IMR-90 (cell line): ENCODE data around the gene PITPNB. TPM values are rescaled to one million over a fixed set of nuclear protein-coding genes. Genes with fewer than 3 reads are reported as not detected.
A peak's percentile ranks its signal among the peaks of the same experiment; 100 is the strongest.

Experiments
- ATAC-seq: fragments of 200-7000 bp; cut with Tn5 transposase; 2 replicates; pipeline ENCODE4 v1.9.1; 2020; ENCODE audit warnings: low read depth, mild to moderate bottlenecking, moderate library complexity
- BruUV-seq: library from RNA; stranded (reverse); fragments of 400-500 nt; replicated peaks from 2 replicates; lab custom pipeline; 2021; lab: Mats Ljungman, UMichigan
- CTCF ChIA-PET: fragments of 300-600 bp; formaldehyde crosslinking; extraction: SDS; loops from one replicate; lab custom pipeline; 2021; ENCODE audit warnings: antibody characterized with exemption; lab: Yijun Ruan, JAX
- POLR2A ChIA-PET: fragments of 300-600 bp; sonication (Branson Sonifier 250); formaldehyde crosslinking; loops from one replicate; lab custom pipeline; 2022; ENCODE audit warnings: antibody characterized with exemption; ENCODE audit not compliant: unreplicated experiment; lab: Charles Lee
- DNase-seq: peaks from one replicate; pipeline ENCODE4 v3.0.0; 2013
- H2AFZ ChIP-seq: replicated peaks from 2 replicates; pipeline ENCODE3; 2013; ENCODE audit warnings: low read length, mild to moderate bottlenecking; ENCODE audit not compliant: poor library complexity
- H2AK5ac ChIP-seq: 2 replicates; pipeline ENCODE4 v1.6.1; 2013; ENCODE audit warnings: low read depth, low read length, inconsistent platforms
- H2AK9ac ChIP-seq: replicated peaks from 2 replicates; pipeline ENCODE3; 2013; ENCODE audit warnings: mild to moderate bottlenecking, low read depth, low read length, moderate library complexity; ENCODE audit not compliant: poor library complexity
- H2BK120ac ChIP-seq: 2 replicates; pipeline ENCODE4 v1.6.1; 2013; ENCODE audit warnings: low read depth, low read length, inconsistent platforms
- H2BK15ac ChIP-seq: 3 replicates; pipeline ENCODE4 v1.6.1; 2013; ENCODE audit warnings: low read depth, low read length, inconsistent platforms
- H2BK20ac ChIP-seq: 2 replicates; pipeline ENCODE4 v1.6.1; 2013; ENCODE audit warnings: low read depth, mild to moderate bottlenecking, inconsistent platforms, low read length, moderate library complexity
- H2BK5ac ChIP-seq: 2 replicates; pipeline ENCODE4 v1.6.1; 2013; ENCODE audit warnings: mild to moderate bottlenecking, low read depth, low read length, inconsistent platforms; ENCODE audit not compliant: poor library complexity, severe bottlenecking
- H3K14ac ChIP-seq: replicated peaks from 2 replicates; pipeline ENCODE4 v1.6.1; 2013; ENCODE audit warnings: low read depth, low read length, inconsistent platforms
- H3K18ac ChIP-seq: 2 replicates; pipeline ENCODE4 v1.6.1; 2013; ENCODE audit warnings: low read depth, low read length, control low read depth
- H3K23ac ChIP-seq: 2 replicates; pipeline ENCODE4 v1.6.1; 2013; ENCODE audit warnings: low read depth, low read length, inconsistent platforms
- H3K27ac ChIP-seq: 2 replicates; pipeline ENCODE4 v1.5.1; 2013; ENCODE audit warnings: mild to moderate bottlenecking, control low read depth, low read length; ENCODE audit not compliant: insufficient read depth
- H3K27me3 ChIP-seq: 2 replicates; pipeline ENCODE4 v1.6.1; 2013; ENCODE audit warnings: low read length; ENCODE audit not compliant: control insufficient read depth, insufficient read depth
- H3K36me3 ChIP-seq: 2 replicates; pipeline ENCODE4 v1.6.1; 2013; ENCODE audit warnings: low read length, mixed read lengths; ENCODE audit not compliant: control insufficient read depth, insufficient read depth
- H3K4ac ChIP-seq: 2 replicates; pipeline ENCODE4 v1.6.1; 2013; ENCODE audit warnings: low read depth, low read length, inconsistent platforms
- H3K4me1 ChIP-seq: 2 replicates; pipeline ENCODE4 v1.6.1; 2013; ENCODE audit warnings: low read length, mixed read lengths; ENCODE audit not compliant: control insufficient read depth, insufficient read depth
- H3K4me2 ChIP-seq: 2 replicates; pipeline ENCODE4 v1.6.1; 2013; ENCODE audit warnings: low read depth, mild to moderate bottlenecking, control low read depth, low read length, moderate library complexity
- H3K4me3 ChIP-seq: 2 replicates; pipeline ENCODE4 v1.5.1; 2013; ENCODE audit warnings: low read depth, mild to moderate bottlenecking, control low read depth, low read length, moderate library complexity; ENCODE audit not compliant: insufficient read depth
- H3K56ac ChIP-seq: 2 replicates; pipeline ENCODE4 v1.6.1; 2013; ENCODE audit warnings: low read length, inconsistent platforms; ENCODE audit not compliant: insufficient read depth; ENCODE audit errors: extremely low read depth
- H3K79me1 ChIP-seq, 2 experiments: 2 replicates each; pipeline ENCODE4 v1.6.1; 2013; ENCODE audit warnings: low read length in 2 of 2, inconsistent platforms in 1 of 2, low read depth in 1 of 2
- H3K9ac ChIP-seq: 2 replicates; pipeline ENCODE4 v1.6.1; 2013; ENCODE audit warnings: low read depth, low read length, control low read depth
- H3K9me1 ChIP-seq: 2 replicates; pipeline ENCODE4 v1.6.1; 2013; ENCODE audit warnings: low read length, inconsistent platforms; ENCODE audit not compliant: insufficient read depth
- H3K9me3 ChIP-seq: 2 replicates; pipeline ENCODE4 v1.6.1; 2013; ENCODE audit warnings: low read length; ENCODE audit not compliant: control insufficient read depth, insufficient read depth
- H4K20me1 ChIP-seq: 2 replicates; pipeline ENCODE4 v1.6.1; 2013; ENCODE audit warnings: low read length, inconsistent platforms; ENCODE audit not compliant: insufficient read depth
- H4K5ac ChIP-seq: 2 replicates; pipeline ENCODE4 v1.6.1; 2013; ENCODE audit warnings: mild to moderate bottlenecking, low read depth, low read length, control low read depth
- H4K8ac ChIP-seq, 2 experiments: 2 replicates each; pipeline ENCODE4 v1.6.1; 2013; ENCODE audit warnings: low read depth in 2 of 2, low read length in 2 of 2, control low read depth in 1 of 2, inconsistent platforms in 1 of 2
- H4K91ac ChIP-seq: 2 replicates; pipeline ENCODE4 v1.6.1; 2013; ENCODE audit warnings: low read depth, low read length, inconsistent platforms; ENCODE audit not compliant: insufficient read depth
- BHLHE40 ChIP-seq: fragments of 150-350 bp; IDR thresholded peaks from 2 replicates; pipeline ENCODE4 v1.6.1; 2016; ENCODE audit warnings: mild to moderate bottlenecking, low read depth, low read length
- MAFK ChIP-seq: IDR thresholded peaks from 2 replicates; pipeline ENCODE4 v1.6.1; 2012; ENCODE audit warnings: low read depth, low read length, improper control_type of control experiment
- NFE2L2 ChIP-seq: fragments of 150-350 bp; IDR thresholded peaks from 2 replicates; pipeline ENCODE4 v1.6.1; 2016; ENCODE audit warnings: low read depth, mild to moderate bottlenecking, low read length
- POLR2A ChIP-seq: IDR thresholded peaks from 2 replicates; pipeline ENCODE4 v1.6.1; 2012; ENCODE audit warnings: mild to moderate bottlenecking, low read depth, low read length
- RAD21 ChIP-seq: IDR thresholded peaks from 2 replicates; pipeline ENCODE4 v1.6.1; 2012; ENCODE audit warnings: low read length, improper control_type of control experiment
- SMC3 ChIP-seq: fragments of 150-350 bp; IDR thresholded peaks from 2 replicates; pipeline ENCODE4 v1.6.1; 2016; ENCODE audit warnings: low read depth, mild to moderate bottlenecking, antibody characterized with exemption, low read length, moderate library complexity
- WGBS, 2 experiments: methylation state at CpG; one replicate each; pipeline versions ENCODE4 v1.1.5 to v1.1.7; 2013; ENCODE audit warnings: missing lambda C conversion rate in 2 of 2; ENCODE audit not compliant: insufficient read length in 1 of 2; ENCODE audit errors: extremely low coverage in 2 of 2; 5-methylcytosine and 5-hydroxymethylcytosine counted together
- dilution Hi-C: fragments of 300-500 bp; cut with HindIII; formaldehyde crosslinking; loops from one replicate; pipeline ENCODE4 v1.14.3; 2018; ENCODE audit warnings: low sequenced_read_pairs; ENCODE audit not compliant: unreplicated experiment
- in situ Hi-C: fragments of 300-500 bp; cut with MboI; formaldehyde crosslinking; loops from 3 replicates; pipeline ENCODE4 v1.14.3; 2019; ENCODE audit warnings: low sequenced_read_pairs, inconsistent platforms, mixed read lengths
- intact Hi-C: fragments of 100-400 bp; cut with micrococcal nuclease; formaldehyde crosslinking; loops from 2 replicates; pipeline ENCODE4 v1.10.0; 2022
- polyA plus RNA-seq, 3 experiments: library from polyadenylated mRNA; depleted of rRNA; stranded (reverse); fragments of >200 nt; gene quantifications; 2 replicates each; pipeline ENCODE4 v1.2.3, GENCODE V29; 2012; ENCODE audit warnings: low replicate concordance in 1 of 3
- total RNA-seq: library from RNA; depleted of rRNA; stranded (reverse); fragments of >200 nt; gene quantifications from 2 replicates; pipeline ENCODE4 v1.2.3, GENCODE V29; 2012
- TF ChIP-seq, protein P1 (sequence below): conservative IDR thresholded peaks from 2 replicates; pipeline ENCODE4 v1.5.1; 2012; ENCODE audit warnings: mild to moderate bottlenecking, low read depth, low read length, improper control_type of control experiment

The PITPNB gene
- total and polyA plus RNA-seq, 2 of the 4 experiments (the other 2 are of a cell fraction) = 19.7 to 54.5 TPM

DNA sequence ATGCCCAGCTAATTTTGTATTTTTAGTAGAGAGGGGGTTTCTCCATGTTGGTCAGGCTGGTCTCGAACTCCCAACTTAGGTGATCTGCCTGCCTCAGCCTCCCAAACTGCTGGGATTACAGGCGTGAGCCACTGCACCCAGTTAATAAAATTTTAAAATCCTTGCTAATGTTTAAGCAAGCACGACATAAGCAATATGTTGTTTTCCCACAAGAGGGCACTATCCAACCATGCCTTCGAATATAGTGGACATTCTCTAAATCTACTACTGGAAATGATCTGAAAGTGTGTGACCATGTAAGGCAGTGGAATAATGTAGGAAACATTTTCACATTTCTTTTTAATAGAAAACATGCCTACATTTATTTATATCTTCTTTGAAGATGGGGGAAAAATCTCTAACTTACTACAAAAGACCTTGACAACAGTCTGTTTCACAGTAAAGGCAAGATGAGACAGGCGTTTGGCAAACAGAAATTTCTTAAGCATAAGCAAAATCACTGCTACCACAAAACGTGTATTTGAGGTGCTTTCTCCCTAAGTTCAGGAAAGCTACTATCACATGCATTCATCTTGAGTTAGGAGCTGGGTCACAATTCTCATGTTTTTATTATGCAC, 38.2 kb downstream of the PITPNB start:
- Histone ChIP-seq H4K20me1 (peaks cover 2% of the 10 kb centered on the region; the same call in 1 of the 2 replicates), H2BK20ac (peak overlapping the region; percentile 83), H3K27me3 (no peaks in the 10 kb centered on the region), H2AK9ac (no peak overlapping the region), H3K9me3 (no peaks in the 10 kb centered on the region), H4K8ac (peak overlapping the region; percentile 12 to 81; a peak in 3 of 4 replicates), H2BK120ac (peak overlapping the region; percentile 81), H2AK5ac (no peak overlapping the region; the same call in 1 of the 2 replicates), H2BK5ac (peak overlapping the region; percentile 89), H4K91ac (peak overlapping the region; percentile 67; the same call in 1 of the 2 replicates), H3K4me3 (no peak overlapping the region), H2AFZ (no peak overlapping the region), H3K9ac (peak overlapping the region; percentile 16; the same call in 1 of the 2 replicates), H3K23ac (peak overlapping the region; percentile 40), H3K14ac (peak overlapping the region; percentile 66), H3K56ac (peak overlapping the region; percentile 33), H3K4me1 (peaks cover 31% of the 10 kb centered on the region), H3K36me3 (peaks cover 15% of the 10 kb centered on the region), H3K79me1 (peaks cover 33 to 64% of the 10 kb centered on the region in 2 experiments), H2BK15ac (peak overlapping the region; percentile 25; the same call in 1 of the 3 replicates), H3K18ac (peak overlapping the region; percentile 73; the same call in 1 of the 2 replicates), H3K27ac (peak overlapping the region; percentile 67; the same call in 1 of the 2 replicates), H3K4me2 (no peak overlapping the region; the same call in 1 of the 2 replicates), H4K5ac (peak overlapping the region; percentile 51; the same call in 1 of the 2 replicates), H3K4ac (peak overlapping the region; percentile 39; the same call in 1 of the 2 replicates), H3K9me1 (peaks cover 19% of the 10 kb centered on the region)
- dilution Hi-C loops (no loop called here), intact Hi-C loops (loop anchor here (1.0 to 5.0 kb wide), 4 partner anchors 128 to 1124 kb away; no protein-coding TSS in a partner anchor), in situ Hi-C loops (loop anchor here (10.0 kb wide), 1 partner anchor 704 kb away; no protein-coding TSS in a partner anchor)
- no peak for TF ChIP-seq MAFK
- no peak for TF ChIP-seq BHLHE40
- TF ChIP-seq RAD21 = peak; percentile 90
- TF ChIP-seq SMC3 = peak; percentile 70
- TF ChIP-seq, protein P1, sequence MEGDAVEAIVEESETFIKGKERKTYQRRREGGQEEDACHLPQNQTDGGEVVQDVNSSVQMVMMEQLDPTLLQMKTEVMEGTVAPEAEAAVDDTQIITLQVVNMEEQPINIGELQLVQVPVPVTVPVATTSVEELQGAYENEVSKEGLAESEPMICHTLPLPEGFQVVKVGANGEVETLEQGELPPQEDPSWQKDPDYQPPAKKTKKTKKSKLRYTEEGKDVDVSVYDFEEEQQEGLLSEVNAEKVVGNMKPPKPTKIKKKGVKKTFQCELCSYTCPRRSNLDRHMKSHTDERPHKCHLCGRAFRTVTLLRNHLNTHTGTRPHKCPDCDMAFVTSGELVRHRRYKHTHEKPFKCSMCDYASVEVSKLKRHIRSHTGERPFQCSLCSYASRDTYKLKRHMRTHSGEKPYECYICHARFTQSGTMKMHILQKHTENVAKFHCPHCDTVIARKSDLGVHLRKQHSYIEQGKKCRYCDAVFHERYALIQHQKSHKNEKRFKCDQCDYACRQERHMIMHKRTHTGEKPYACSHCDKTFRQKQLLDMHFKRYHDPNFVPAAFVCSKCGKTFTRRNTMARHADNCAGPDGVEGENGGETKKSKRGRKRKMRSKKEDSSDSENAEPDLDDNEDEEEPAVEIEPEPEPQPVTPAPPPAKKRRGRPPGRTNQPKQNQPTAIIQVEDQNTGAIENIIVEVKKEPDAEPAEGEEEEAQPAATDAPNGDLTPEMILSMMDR = peak; percentile 84
- TF ChIP-seq NFE2L2 = no peak
- peak; percentile 46; the same call in 1 of the 2 replicates for TF ChIP-seq POLR2A
- POLR2A ChIA-PET = no interaction called here
- DNase-seq = peak; percentile 86
- BruUV-seq = no TSS peak
- CTCF ChIA-PET = interaction anchor here (0.8 to 2.9 kb wide), 7 partner anchors 10 to 139 kb away, joined by 3 to 9 read pairs (median 4); partner anchors contain the start of gene PITPNB
- 0% methylated on average over 1 of the region's 6 CpGs; no CpG with 5 or more reads in 1 of the 2 experiments for WGBS, 2 experiments
- peak; percentile 68 for ATAC-seq
